Islet of Langerhans (tissue), 1 donor: ENCODE results near the gene ULK4.

Source experiments
- FAIRE-seq: peaks from one replicate; lab custom pipeline; 2011; peaks lifted over from hg19 to GRCh38; lab: Jason Lieb, UNC

Gene ULK4

DNA sequence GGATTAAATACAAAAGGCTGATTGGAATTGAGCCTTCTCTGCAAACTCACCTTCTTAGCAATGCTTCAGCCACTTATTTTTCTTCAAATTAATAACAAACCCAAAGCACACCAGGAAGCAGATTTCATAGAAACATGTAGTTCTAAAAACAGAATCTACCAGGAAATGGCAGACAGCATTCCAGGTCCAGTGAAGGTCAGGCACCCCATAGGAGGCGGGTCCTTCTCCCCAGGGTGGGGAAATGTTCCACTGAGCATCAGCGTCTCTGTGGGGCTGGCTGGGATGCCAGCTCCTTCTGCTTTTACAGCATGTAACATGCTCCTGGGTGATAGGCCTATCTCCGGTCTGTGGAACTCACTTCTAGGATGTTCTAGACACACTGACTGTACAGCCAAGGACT, 713.4 kb downstream of the ULK4 start:
- FAIRE-seq = no peak

DNA sequence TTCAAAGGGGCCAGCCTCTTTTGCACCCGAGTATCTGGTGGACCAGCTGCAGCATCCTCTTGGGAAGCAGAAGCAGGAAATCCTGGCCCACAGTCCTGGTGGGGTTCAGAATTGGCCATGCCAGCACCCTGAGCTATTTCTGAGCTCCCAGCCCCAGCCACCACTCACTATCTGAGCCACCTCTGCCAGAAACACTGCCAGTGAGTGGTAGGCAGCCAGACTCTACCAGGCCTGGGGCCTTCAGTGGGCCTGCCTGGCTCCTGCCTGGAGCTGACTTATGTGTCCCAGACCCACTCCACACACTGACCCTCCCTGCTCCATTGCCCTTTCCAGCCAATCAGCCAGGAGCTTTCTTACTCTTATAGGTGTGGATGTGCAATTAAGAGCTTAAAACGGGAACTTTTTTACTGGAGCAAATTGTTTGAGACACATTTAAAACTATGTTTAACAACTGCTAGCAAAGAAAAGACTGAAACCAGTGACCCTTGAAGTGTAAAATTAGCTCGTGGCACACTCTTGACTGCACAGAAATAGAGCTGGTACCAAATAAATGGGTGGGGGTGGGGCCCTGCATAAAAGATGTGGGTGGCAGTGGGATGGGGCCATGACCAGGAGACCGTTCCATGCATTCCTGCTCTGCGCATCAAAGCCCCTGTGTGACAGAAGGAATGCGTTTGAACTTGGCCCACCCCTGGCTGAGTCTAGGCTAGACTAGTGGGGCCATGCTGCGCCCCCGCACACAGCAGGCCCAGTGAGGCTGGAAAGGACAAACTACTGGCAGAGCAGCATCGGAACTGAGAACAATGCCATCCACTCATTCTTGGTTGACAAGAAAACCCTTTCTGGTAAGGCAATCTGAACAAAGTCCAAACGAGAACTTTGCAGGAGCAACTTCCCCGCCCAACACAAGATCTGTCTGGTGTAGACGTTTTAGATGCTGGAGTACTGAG, 714.6 kb downstream of the ULK4 start:
- FAIRE-seq = no peak

DNA sequence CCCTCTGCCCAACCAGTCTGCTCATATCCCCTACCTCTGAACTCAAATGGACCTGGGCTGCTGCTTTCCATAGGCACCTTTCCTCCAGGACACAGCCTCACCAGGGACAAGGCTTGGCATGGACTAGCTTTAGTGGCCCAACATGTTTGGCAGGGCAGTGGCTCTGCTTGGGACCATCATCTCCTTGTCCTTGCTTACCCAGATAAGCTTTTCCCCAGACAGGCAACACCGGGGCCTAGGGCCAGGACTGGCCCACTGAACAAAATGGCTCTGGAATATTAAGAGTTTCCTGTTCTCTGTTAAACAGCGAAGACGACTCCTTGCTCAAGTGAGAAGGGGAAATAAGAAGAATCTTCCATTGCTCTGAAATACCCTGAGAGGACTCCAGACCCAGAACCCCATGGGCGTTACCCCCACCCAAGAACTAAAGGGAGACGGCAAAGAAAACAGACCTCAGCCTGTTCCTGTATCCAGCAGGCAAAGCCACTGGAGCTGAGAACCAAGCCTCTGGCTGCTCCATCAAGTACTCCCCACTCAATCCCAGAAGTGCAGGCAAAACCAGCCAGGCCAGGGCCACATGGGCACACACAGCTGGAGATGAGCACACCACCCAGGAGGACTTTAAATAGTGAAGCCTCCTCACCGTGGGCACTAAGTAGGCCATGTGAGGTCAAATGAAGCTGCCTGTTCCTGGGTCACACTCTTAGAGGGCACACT, 717.1 kb downstream of the ULK4 start:
- FAIRE-seq = no peak

DNA sequence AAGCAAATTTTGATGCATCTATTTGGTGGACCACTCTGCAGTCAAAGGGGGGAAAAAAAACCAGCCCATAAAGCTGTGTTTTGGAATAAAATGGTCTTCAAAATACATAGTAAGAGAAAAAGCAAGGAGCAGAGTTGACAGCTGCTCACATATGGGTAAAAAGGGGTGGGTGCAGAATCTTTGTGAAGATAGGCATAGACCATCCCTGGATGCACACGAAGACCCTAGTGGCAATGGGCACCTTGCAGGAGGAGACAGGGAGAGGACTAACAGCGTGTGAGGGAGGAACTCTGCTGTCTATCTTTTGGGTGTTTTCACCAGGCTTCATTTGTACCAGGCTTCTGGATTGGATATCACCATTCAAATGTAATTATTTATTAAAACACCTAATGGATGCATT, 718.7 kb downstream of the ULK4 start:
- FAIRE-seq = no peak

DNA sequence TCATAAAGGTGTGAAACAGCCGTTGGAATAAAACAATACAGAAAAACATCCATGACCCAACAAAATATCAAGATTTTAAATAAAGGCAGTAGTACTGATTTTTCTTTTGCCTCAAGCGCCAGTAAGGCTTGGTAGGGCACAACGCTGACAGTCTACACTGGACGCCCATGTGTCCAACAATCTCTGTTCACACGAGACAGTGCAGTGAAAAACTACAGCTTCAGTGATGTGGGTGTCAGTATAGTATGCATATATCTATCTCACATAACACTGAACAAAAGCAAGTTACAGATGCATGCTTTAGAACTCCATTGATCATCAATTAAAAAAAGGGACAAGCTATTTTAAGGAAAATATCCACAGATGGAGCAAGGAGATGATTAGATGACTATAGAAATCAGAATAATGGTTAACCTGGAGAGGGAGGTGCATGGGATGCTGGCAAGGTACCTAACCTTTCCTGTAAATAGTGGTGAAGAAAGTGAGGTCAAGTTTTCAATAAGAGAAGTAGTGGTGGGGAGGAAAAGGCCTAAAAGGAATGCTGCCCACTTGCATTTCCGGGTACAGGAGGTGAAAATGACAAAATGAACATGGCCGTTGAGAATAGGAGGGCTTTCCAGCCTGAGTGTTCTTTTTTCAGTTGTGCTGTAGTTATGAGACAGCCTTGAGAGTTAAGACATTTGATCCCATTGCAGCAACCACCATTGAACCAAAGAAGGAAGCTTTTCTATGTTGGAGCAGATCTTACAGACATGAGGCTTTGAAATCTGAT, 719.9 kb downstream of the ULK4 start:
- no peak for FAIRE-seq

DNA sequence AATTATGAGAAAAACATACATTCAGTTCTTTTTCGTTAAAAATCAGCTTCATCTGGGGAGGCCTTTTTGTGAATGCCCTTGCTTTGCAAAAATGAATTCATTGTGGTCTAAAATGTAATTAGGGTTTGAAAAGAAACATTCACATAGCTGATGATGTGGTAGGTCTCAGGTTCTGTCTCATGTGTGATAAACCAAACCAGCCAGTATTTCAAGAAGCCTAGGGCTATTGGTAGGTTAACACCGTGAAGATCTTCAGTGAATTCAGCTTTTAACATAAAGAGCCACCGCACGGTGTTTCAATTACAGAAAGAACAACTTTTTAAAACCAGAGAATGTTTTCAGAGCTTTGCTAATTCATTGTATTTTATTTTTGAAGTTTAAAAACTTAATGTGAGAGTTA, 720.7 kb downstream of the ULK4 start:
- no peak for FAIRE-seq

DNA sequence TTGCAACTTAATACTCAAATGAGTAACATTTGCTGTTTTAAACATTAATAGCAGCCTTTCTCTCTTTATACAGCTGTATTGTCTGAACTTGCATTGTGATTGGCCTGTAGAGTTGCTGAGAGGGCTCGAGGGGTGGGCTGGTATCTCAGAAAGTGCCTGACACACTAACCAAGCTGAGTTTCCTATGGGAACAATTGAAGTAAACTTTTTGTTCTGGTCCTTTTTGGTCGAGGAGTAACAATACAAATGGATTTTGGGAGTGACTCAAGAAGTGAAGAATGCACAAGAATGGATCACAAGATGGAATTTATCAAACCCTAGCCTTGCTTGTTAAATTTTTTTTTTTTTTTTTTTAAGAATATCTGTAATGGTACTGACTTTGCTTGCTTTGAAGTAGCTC, 722.3 kb downstream of the ULK4 start:
- peak; percentile 76 for FAIRE-seq

DNA sequence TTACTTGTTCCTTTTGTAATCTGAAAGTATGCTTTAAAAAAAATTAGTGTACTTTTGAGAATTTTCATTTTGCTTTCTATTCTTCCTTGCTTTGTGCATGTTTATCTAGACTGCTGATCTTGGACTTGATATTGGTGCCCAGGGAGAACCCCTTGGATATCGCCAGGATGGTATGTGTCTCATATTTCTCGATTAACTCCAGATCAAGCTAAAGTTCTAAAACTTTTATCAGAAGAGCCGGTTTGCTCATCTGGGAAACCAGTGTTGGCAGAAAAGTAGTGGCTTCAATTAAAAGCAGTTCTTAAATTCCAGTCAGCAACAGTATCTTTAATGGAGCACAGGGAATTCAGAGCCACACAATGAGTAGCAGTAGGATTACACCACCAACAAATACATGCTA, 724.0 kb downstream of the ULK4 start:
- no peak for FAIRE-seq

DNA sequence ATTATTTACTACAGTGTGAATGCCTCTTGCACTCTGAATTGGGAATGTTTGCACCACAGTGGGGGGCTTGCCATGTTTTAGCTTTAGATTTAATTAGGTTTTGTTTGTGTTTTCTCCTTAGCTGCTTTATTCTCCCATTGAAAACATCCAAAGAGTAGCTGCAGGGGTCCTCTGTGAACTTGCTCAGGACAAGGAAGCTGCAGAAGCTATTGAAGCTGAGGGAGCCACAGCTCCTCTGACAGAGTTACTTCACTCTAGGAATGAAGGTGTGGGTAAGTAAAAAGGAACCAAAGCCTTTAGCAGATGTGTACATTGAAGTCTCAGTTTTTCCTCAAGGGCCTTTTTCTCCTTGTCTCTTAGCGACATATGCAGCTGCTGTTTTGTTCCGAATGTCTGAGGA, 725.7 kb downstream of the ULK4 start:
- no peak for FAIRE-seq

DNA sequence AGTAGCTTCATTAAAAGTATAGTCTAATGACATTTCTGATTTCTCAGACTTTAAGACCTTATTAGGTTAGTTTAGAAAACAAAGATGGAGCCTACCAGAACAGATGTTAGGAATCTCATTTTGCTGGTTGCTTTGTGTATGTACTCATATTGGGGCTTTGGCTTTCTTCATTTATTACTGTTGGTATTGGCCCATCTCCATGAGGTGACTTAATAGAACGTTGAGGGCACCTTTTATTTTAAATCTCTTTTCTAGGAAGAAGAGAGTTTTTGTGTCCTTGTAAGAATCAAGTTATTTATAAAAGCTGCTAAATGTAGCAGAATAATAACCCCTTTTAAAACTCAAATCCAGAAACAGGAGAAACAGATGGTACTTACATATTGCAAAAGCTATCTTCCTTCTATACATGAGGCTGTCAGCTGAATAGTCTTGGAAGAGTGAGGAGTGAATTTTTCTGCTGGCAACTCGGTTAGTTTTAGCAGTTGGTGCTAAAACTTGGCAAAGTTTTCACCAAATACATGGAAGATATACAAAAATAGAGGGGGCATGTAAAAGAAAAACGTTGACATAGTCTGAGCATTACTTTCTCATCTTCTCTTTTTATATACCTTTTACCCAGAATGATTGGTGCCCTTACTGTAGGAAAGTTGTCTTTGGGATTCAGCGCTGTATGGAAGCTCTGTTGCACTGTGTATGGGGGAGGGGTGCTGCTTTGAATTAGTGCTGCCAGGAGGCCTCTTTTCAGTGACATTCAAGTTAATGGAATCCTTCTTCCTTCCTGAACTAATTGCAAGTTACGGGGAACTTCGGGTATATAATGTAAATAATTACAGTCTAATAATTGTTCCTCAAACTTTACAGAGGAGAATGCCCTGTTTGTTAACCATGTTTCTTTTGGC, 726.8 kb downstream of the ULK4 start:
- FAIRE-seq = peak; percentile 93

DNA sequence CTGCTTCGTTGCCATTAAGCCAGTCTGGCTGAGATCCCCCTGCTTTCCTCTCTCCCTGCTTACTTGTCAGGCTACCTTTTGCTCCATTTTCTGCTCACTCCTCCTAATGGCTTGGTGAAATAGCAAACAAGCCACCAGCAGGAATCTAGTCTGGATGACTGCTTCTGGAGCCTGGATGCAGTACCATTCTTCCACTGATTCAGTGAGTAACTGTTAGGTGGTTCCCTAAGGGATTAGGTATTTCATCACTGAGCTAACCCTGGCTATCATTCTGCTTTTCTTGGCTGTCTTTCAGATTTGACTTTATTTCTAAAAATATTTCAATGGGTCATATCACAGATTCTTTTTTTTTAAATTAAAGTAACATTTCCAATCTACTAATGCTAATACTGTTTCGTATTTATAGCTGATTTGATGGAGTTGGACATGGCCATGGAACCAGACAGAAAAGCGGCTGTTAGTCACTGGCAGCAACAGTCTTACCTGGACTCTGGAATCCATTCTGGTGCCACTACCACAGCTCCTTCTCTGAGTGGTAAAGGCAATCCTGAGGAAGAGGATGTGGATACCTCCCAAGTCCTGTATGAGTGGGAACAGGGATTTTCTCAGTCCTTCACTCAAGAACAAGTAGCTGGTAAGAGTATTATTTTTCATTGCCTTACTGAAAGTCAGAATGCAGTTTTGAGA, 737.6 kb downstream of the ULK4 start:
- no peak for FAIRE-seq

DNA sequence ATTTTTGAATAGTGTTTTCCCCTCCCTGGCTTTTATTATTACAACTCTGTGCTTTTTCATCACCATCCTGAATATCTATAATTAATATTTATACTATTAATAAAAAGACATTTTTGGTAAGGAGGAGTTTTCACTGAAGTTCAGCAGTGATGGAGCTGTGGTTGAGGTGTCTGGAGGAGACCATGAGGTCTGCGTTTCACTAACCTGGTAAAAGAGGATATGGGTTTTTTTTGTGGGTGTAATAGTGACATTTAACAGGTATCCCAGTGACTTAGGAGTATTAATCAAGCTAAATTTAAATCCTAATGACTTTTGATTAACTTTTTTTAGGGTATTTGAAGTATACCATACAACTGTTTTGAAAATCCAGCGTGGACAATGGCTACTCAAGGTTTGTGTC, 738.2 kb downstream of the ULK4 start:
- no peak for FAIRE-seq

DNA sequence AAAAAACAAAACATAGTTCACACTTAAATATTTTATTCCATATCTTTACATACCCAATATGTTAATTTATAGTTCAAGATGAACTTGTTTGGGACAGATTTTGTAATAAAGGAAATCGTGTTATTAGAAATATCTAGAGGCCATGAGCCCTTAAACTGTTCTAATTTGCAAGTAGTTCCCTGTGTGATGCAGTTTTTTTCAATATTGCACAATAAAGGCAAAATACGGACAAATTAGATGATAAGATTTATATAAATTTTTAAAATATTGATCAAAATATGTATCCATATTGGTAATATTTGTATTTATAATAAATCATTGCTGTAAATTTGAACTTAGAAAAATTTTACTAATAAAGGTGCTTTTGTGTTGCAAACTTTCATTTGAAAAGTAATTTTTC, 738.8 kb downstream of the ULK4 start:
- FAIRE-seq = no peak

DNA sequence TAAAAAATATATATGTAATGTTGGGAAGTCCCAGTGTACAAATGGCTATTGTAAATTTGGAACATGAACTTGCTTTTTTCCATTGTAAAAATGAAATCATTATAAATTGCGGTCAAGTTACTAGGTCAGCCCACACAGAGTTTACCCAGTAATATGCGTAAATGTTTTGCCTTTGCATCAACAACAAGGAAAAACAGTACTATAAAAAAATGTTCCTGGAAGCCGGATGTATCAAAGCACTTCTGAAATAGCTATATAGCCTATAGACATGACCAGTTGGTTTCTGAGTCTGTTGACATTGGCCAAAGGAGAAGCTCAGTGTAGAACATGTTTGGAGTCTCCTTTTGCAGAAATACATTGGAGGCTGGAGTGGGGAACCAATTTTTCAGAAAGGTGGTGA, 739.4 kb downstream of the ULK4 start:
- FAIRE-seq = no peak

DNA sequence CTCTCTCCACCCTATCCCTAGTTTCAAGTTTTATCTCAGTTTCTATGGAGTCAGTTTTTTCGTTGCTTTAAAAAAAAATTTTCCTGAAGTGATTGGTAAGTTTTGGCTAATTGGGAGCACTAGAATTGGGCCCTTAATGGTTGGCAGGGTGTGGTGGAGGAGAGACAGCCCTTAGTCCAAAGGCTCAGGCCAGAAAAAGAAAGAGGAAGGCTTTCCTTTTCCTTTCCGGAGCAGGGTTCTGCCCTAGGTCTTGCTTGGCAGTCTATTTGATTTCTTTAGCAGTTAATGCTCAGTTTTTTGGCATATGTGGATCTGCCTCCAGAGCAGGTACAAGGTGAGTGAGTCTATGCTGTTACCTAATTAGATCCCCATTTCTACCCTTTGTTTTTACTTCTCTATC, 739.9 kb downstream of the ULK4 start:
- no peak for FAIRE-seq

DNA sequence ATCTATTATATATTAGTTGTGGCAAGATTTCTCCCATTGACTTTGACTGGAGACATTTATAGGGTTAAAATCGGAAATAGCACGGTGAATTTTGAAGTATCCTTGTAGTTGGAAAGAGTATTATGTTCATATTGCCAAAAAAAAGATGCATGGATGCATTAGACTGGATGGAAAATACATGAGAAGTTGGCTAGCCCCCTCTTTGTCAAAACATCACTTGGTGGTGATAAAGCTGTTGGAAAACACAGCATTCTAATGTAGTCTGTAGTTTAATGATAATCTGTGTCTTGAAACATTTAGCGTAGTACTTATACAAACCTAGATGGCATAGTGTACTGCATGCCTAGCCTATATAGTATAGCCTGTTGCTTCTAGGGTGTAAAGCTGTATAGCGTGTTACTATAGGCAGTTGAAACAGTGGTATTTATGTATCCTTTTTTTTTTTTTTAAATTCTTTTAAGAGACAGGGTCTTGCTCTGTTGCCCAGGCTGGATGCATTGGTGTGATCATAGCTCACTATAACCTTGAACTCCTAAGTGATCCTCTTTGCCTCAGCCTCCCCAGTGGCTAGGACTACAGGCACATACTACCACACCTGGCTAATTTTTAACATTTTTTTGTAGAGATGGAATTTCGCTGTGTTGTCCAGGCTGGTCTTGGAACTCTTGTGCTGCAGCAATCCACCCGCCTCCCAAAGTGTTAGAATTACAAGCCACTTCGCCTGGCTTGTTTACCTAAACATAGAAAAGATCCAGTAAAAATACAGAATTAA, 740.8 kb downstream of the ULK4 start:
- FAIRE-seq = no peak

DNA sequence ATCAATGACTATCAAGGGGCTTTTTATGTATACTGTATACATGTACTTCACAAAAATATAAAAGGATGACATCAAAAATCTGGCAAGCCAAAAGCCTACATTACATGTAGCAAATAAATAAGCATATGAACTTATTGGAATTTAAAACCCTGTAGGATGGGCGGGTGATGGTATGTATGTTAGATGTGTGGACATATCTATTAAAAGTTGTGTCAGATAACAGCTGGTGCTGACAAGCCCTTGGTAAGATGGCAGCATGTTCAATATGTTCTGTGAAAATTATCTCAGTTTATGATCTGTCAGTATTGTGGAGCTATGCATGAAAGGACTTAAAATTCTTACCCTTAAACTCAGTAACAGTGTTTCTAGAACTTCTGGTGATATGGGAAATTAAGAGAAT, 742.5 kb downstream of the ULK4 start:
- no peak for FAIRE-seq

DNA sequence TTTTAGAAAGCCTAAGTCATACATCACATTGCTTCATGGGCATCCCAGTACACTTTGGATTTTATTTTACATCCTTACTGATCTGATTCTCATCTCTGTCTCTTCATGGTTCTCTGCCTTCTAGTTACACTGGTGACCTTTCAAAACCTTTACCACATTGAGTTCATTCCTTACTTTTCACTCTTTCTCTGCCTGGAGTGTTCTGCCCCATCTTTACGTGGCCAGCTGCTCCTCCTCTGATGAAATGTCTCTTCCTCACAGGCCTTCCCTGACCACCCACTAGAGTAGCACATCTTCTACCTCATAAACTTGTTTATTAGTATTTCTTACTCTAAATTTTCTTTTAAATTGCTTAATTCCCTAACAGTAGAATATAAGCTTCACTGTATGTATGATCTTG, 744.9 kb downstream of the ULK4 start:
- FAIRE-seq = no peak

DNA sequence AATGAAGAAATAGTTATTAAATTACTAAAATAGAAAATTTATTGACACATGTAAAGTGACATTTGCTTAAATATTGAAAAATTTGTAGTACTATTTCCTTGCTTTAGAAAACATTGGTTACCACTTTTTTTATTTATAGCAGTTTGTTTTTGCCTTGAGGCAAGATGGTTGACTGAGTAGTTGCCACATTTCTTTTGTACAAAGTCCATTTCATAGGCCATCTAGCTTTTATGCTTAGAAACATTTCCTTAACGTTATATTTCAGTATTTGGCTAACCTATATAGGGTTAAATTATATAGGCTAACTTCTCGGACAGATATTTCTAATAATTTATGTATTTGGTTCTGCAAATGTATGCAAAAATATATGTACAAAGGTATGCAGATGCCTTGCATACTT, 745.5 kb downstream of the ULK4 start:
- FAIRE-seq = no peak

DNA sequence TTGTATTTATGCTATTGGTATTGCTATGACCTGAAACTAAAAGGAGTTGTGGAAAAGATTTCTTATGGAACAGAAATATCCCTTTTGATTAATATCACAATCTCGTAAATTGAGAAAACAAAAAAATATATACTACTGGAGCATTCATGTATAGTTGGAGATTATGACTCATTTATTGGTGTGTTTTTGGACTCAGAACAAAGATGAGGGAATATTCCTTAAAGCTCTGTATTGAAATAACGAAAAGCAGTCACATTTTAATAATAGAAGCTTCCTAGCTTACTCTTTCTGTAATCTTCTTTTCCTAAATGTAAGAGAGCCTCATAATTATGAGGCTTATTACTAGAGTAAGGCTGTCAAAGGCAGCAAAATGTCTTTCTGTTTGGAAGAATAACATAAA, 748.3 kb downstream of the ULK4 start:
- no peak for FAIRE-seq

DNA sequence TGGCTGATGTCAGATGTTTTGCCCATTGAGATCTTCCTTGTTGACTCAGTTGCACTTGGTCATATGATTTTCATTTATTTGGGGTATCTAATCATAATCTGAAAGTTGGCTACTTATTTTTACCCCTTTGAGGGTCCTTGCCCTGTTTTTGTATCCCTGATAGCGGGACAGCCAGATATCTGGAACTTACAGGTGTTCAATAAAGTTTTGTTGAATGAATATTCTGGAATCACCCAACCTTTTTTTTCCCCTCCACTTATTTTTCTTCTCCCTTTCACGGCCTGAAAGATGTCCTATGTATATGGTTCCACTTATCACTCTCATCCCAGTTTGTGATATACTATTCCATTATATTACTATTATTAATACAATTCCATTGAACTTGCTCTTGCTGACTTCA, 749.8 kb downstream of the ULK4 start:
- no peak for FAIRE-seq
